ENCODE data around the gene CKLF.

GRCh38 chr16:66521951-66522771 lies 30.2 kb upstream of the CKLF start:
- TF ChIP-seq, protein P1, sequence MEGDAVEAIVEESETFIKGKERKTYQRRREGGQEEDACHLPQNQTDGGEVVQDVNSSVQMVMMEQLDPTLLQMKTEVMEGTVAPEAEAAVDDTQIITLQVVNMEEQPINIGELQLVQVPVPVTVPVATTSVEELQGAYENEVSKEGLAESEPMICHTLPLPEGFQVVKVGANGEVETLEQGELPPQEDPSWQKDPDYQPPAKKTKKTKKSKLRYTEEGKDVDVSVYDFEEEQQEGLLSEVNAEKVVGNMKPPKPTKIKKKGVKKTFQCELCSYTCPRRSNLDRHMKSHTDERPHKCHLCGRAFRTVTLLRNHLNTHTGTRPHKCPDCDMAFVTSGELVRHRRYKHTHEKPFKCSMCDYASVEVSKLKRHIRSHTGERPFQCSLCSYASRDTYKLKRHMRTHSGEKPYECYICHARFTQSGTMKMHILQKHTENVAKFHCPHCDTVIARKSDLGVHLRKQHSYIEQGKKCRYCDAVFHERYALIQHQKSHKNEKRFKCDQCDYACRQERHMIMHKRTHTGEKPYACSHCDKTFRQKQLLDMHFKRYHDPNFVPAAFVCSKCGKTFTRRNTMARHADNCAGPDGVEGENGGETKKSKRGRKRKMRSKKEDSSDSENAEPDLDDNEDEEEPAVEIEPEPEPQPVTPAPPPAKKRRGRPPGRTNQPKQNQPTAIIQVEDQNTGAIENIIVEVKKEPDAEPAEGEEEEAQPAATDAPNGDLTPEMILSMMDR (IDR thresholded peaks at IDR 0.05; ENCODE audit: low read depth, low read length, poor library complexity, severe bottlenecking) = no peak
- TF ChIP-seq EZH2phosphoT487 (IDR thresholded peaks at IDR 0.05; ENCODE audit: borderline replicate concordance, low read length) = no peak
